Rectal smooth muscle tissue (tissue), 1 donor: ENCODE measurements around the gene TUBGCP4.
A peak's percentile ranks its signal among the peaks of the same experiment; 100 is the strongest.

Experiments
- H3K27ac ChIP-seq: one replicate; pipeline ENCODE4 v1.7.0; 2013; ENCODE audit warnings: low read depth, low read length, inconsistent platforms
- H3K27me3 ChIP-seq: one replicate; pipeline ENCODE4 v1.7.0; 2013; ENCODE audit warnings: low read length; ENCODE audit not compliant: control insufficient read depth, insufficient read depth
- H3K36me3 ChIP-seq: one replicate; pipeline ENCODE4 v1.7.0; 2013; ENCODE audit warnings: low read length; ENCODE audit not compliant: control insufficient read depth, insufficient read depth
- H3K4me1 ChIP-seq: one replicate; pipeline ENCODE4 v1.7.0; 2013; ENCODE audit warnings: low read length; ENCODE audit not compliant: control insufficient read depth, insufficient read depth
- H3K4me3 ChIP-seq: one replicate; pipeline ENCODE4 v1.7.0; 2013; ENCODE audit warnings: low read length
- H3K9ac ChIP-seq: one replicate; pipeline ENCODE4 v1.7.0; 2013; ENCODE audit warnings: low read length

Gene TUBGCP4

DNA sequence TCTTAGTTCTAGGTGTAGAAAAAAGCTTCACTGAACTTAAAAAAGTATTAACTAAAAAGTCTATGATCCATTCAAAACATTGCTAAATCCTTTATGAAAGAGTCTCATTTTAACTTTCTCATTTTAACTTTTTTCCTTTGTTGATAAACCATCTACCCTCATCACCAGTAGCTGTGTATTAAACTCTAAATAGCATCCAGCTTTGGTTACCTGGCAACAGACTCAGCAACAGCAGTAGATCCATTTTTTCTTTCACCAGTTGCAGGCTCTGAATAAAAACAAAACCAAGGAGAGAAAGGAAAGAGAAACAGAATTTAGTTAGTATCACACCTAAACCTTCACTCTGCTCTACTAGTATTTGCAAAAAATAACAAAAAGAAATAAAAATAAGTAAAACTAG lies 70.4 kb downstream of the TUBGCP4 start:
- no peaks in the 10 kb centered on the region for H3K27me3 ChIP-seq
- no peak overlapping the region for H3K4me3 ChIP-seq
- H3K9ac ChIP-seq: no peak overlapping the region
- H3K4me1 ChIP-seq: peaks cover 3% of the 10 kb centered on the region
- peak overlapping the region; percentile 43 for H3K27ac ChIP-seq
- H3K36me3 ChIP-seq: peaks cover 3% of the 10 kb centered on the region

DNA sequence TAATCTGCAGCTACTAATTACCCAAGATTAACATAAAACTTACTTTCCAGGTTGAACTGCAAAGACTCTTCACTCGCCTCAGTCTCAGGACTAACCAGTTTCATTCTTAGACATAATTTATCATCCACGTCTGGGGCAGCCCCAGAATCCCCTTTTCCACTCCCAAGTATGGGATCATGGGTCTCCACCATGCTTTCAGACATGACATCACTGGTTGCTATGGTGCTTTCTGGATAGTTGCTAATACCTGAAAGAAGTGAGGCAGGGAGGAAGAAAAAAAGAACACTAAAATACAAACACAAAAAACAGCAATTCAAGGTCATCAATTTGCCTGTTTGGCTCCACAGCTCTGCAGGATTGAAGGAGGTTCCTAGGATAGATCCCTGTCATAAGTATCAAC lies 75.4 kb downstream of the TUBGCP4 start:
- Histone ChIP-seq H3K9ac (no peak overlapping the region), H3K4me3 (no peak overlapping the region), H3K4me1 (no peaks in the 10 kb centered on the region), H3K36me3 (no peaks in the 10 kb centered on the region), H3K27ac (no peak overlapping the region), H3K27me3 (no peaks in the 10 kb centered on the region)

DNA sequence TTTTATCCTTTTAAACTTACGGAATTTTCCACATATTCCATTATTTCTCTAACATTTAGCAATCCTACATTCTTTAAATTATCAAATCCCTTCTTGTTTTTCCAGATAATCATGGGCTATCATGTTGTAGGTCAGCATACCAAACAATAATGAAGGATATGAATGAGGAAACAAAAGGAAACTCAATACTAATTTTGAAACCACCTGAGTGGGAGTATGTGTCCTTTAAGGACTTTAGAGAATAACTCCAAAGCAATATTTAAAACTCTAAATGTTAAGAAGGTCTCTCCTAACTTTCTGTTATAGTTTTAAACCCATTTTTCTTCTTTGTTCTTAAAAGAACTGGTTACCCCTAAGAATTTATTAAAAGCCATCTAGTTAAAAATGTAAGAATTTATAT lies 79.1 kb downstream of the TUBGCP4 start:
- H3K4me3 ChIP-seq: no peak overlapping the region
- peaks cover 2% of the 10 kb centered on the region for H3K36me3 ChIP-seq
- H3K27me3 ChIP-seq: no peaks in the 10 kb centered on the region
- H3K27ac ChIP-seq: no peak overlapping the region
- H3K9ac ChIP-seq: no peak overlapping the region
- no peaks in the 10 kb centered on the region for H3K4me1 ChIP-seq
